ENCODE results near the gene TYMS. TPM values are rescaled to one million over a fixed set of nuclear protein-coding genes. Genes with fewer than 3 reads are reported as not detected.

The TYMS gene
- total RNA-seq, 1 experiment from 2014 or later = 149 TPM

DNA sequence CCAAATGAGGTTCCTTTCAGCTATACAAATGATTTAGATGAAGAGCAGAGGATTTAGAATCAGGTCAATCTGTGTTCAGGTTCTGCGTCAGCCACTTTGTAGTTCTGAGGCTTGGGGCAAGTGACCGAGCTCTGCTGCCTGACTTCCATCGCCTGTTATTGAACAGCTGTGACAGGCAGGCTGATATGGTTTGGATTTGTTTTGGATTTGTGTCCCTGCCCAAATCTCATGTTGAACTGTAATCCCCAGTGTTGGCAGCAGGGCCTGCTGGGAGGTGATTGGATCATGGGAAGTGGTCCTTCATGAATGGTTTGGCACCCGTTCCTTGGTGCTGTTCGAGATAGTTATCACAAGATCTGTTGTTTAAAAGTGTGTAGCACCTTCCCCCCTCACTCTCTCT, 18.6 kb downstream of the TYMS start:
- intact Hi-C loops (cut with micrococcal nuclease; ENCODE audit: unreplicated experiment) = no loop called here
- Histone ChIP-seq H3K4me3 (no peak overlapping the region), H3K79me2 (ENCODE audit: low read depth) (no peaks in the 10 kb centered on the region), H2AFZ (no peak overlapping the region), H3K9me2 (ENCODE audit: insufficient read depth) (no peaks in the 10 kb centered on the region), H3K4me1 (replicated peaks; ENCODE audit: insufficient read depth) (no peaks in the 10 kb centered on the region), H3K36me3 (ENCODE audit: low read depth) (peaks cover 36% of the 10 kb centered on the region), H3F3A (ENCODE audit: insufficient read depth, low read depth) (peaks cover 24% of the 10 kb centered on the region), H3K27ac (no peak overlapping the region), H3K27me3 (ENCODE audit: insufficient read depth, low read depth) (no peaks in the 10 kb centered on the region), H3K4me2 (no peak overlapping the region), H4K20me1 (ENCODE audit: insufficient read depth) (no peaks in the 10 kb centered on the region), H3K9me3 (ENCODE audit: insufficient read depth, low read depth) (no peaks in the 10 kb centered on the region)
- BruUV-seq (replicated peaks) = no TSS peak
- POLR2A ChIA-PET (ENCODE audit: unreplicated experiment) = no interaction called here
- no peak for DNase-seq
- CTCF ChIA-PET = no interaction called here
- TF ChIP-seq EZH2 (IDR thresholded peaks at IDR 0.05; ENCODE audit: low read depth) = no peak
- TF ChIP-seq, protein P1, sequence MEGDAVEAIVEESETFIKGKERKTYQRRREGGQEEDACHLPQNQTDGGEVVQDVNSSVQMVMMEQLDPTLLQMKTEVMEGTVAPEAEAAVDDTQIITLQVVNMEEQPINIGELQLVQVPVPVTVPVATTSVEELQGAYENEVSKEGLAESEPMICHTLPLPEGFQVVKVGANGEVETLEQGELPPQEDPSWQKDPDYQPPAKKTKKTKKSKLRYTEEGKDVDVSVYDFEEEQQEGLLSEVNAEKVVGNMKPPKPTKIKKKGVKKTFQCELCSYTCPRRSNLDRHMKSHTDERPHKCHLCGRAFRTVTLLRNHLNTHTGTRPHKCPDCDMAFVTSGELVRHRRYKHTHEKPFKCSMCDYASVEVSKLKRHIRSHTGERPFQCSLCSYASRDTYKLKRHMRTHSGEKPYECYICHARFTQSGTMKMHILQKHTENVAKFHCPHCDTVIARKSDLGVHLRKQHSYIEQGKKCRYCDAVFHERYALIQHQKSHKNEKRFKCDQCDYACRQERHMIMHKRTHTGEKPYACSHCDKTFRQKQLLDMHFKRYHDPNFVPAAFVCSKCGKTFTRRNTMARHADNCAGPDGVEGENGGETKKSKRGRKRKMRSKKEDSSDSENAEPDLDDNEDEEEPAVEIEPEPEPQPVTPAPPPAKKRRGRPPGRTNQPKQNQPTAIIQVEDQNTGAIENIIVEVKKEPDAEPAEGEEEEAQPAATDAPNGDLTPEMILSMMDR (conservative IDR thresholded peaks at IDR 0.05) = no peak

DNA sequence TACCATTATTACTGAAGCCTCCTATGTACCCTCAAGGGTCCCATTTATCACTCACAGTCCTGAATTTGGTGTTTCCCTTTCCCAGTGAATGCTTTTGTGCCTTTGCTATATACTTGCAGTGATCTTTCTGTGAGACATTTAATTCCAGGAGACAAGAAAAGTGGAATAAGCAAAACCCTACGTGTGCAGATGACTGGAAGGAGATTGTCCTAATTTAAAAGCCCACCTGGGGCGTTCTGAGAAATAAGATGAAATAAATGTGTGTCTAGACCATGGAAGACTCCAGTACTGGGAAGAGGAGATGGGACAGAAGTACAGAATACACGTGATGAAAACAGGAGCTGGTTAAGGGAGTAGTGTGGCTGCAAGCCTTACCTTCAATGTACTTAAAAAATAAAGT, 19.3 kb downstream of the TYMS start:
- Histone ChIP-seq H3K4me1 (replicated peaks; ENCODE audit: insufficient read depth) (no peaks in the 10 kb centered on the region), H3K4me3 (no peak overlapping the region), H4K20me1 (ENCODE audit: insufficient read depth) (no peaks in the 10 kb centered on the region), H3K27me3 (ENCODE audit: insufficient read depth, low read depth) (no peaks in the 10 kb centered on the region), H3K9me2 (ENCODE audit: insufficient read depth) (no peaks in the 10 kb centered on the region), H2AFZ (no peak overlapping the region), H3K27ac (no peak overlapping the region), H3F3A (ENCODE audit: insufficient read depth, low read depth) (peaks cover 24% of the 10 kb centered on the region), H3K9me3 (ENCODE audit: insufficient read depth, low read depth) (no peaks in the 10 kb centered on the region), H3K36me3 (ENCODE audit: low read depth) (peaks cover 33% of the 10 kb centered on the region), H3K79me2 (ENCODE audit: low read depth) (no peaks in the 10 kb centered on the region), H3K4me2 (no peak overlapping the region)
- no TSS peak for BruUV-seq (replicated peaks)
- no peak for DNase-seq
- CTCF ChIA-PET = no interaction called here
- no peak for TF ChIP-seq EZH2 (IDR thresholded peaks at IDR 0.05; ENCODE audit: low read depth)
- TF ChIP-seq, protein P1 (conservative IDR thresholded peaks at IDR 0.05) = no peak
- POLR2A ChIA-PET (ENCODE audit: unreplicated experiment) = no interaction called here
- intact Hi-C loops (cut with micrococcal nuclease; ENCODE audit: unreplicated experiment) = no loop called here

DNA sequence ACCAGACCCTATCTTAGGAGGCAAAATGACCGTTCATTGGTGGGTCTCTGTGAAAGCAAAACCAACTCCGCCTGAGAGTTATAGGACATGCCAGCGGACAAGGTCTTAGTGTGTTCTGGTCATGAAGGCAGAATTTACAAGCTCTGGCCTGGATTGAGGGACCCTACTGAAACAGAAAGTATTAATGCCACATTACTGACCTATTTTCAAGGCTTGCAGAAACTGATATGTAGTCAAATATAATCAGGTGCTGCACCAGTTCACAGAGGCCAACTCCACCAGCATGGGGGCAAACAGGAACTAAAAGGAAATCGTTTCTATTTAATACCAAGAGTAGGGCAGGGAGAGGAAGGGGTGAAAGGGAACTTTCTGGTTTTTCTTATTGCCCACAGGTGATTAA, 19.7 kb downstream of the TYMS start:
- Histone ChIP-seq H3K4me1 (replicated peaks; ENCODE audit: insufficient read depth) (no peaks in the 10 kb centered on the region), H3K4me3 (no peak overlapping the region), H3F3A (ENCODE audit: insufficient read depth, low read depth) (peaks cover 24% of the 10 kb centered on the region), H4K20me1 (ENCODE audit: insufficient read depth) (no peaks in the 10 kb centered on the region), H2AFZ (no peak overlapping the region), H3K27me3 (ENCODE audit: insufficient read depth, low read depth) (no peaks in the 10 kb centered on the region), H3K79me2 (ENCODE audit: low read depth) (no peaks in the 10 kb centered on the region), H3K9me3 (ENCODE audit: insufficient read depth, low read depth) (no peaks in the 10 kb centered on the region), H3K9me2 (ENCODE audit: insufficient read depth) (no peaks in the 10 kb centered on the region), H3K4me2 (no peak overlapping the region), H3K27ac (no peak overlapping the region), H3K36me3 (ENCODE audit: low read depth) (peaks cover 35% of the 10 kb centered on the region)
- CTCF ChIA-PET = no interaction called here
- no peak for DNase-seq
- POLR2A ChIA-PET (ENCODE audit: unreplicated experiment) = no interaction called here
- intact Hi-C loops (cut with micrococcal nuclease; ENCODE audit: unreplicated experiment) = no loop called here
- TF ChIP-seq, protein P1 (conservative IDR thresholded peaks at IDR 0.05) = no peak
- no peak for TF ChIP-seq EZH2 (IDR thresholded peaks at IDR 0.05; ENCODE audit: low read depth)
- no TSS peak for BruUV-seq (replicated peaks)
